PC-9 (cell line): ENCODE measurements around the gene IL1RL1.

Experiments used
- CTCF ChIP-seq: fragments of 200-600 bp; sonication (generic); conservative IDR thresholded peaks from 2 replicates; pipeline ENCODE4 v1.6.1; 2017; ENCODE audit warnings: mixed run types, antibody characterized with exemption, mild to moderate bottlenecking, moderate library complexity
- EZH2 ChIP-seq: fragments of 200-600 bp; sonication (generic); IDR thresholded peaks from 2 replicates; pipeline ENCODE4 v1.8.0; 2017; ENCODE audit warnings: antibody characterized with exemption, low read depth

- TF ChIP-seq CTCF (no peak), EZH2 (no peak)
Measured at GRCh38 chr2:102286041-102286440, 25.3 kb upstream of the IL1RL1 start.
